NT2/D1 (cell line): ENCODE results near the gene TBC1D17.

Experiments used
- SUZ12 ChIP-seq: IDR thresholded peaks from 2 replicates; pipeline ENCODE4 v1.6.1; 2011; ENCODE audit not compliant: insufficient read length, insufficient read depth; ENCODE audit errors: extremely low read depth
- ZNF274 ChIP-seq: IDR thresholded peaks from 2 replicates; pipeline ENCODE4 v1.6.1; 2011; ENCODE audit warnings: mild to moderate bottlenecking, low read depth, low read length

DNA sequence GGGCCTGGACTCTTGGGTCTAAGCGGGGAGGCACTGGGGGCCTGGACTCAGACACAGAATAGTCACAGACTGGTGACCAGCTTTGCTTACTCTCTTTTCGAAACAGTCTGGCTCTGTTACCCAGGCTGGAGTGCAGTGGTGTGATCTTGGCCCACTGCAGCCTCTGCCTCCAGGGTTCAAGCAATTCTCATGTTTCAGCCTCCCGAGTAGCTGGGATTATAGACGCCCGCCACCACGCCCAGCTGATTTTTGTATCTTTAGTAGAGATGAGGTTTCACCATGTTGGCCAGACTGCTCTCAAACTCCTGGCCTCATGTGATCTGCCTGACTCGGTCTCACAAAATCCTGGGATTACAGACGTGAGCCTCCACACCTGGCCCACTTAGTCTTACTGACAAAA, 48.3 kb upstream of the TBC1D17 start:
- TF ChIP-seq SUZ12, result no peak
- TF ChIP-seq ZNF274, result no peak
